ENCODE data around the gene RARB.

RARB gene

GRCh38 chr3:25619382-25619781 lies 191.3 kb downstream of the RARB start:
- no peak for DNase-seq

- no peak for DNase-seq
These were observed 192.4 kb downstream of the RARB start for GRCh38 chr3:25620493-25620892.

- no peak for DNase-seq
These were observed 193.0 kb downstream of the RARB start for GRCh38 chr3:25621087-25621486.

GRCh38 chr3:25631989-25632388 lies 203.9 kb downstream of the RARB start:
- DNase-seq: no peak

- no peak for DNase-seq
These were observed 205.9 kb downstream of the RARB start for GRCh38 chr3:25633919-25634318.

GRCh38 chr3:25635038-25635437 lies 207.0 kb downstream of the RARB start:
- no peak for DNase-seq

Data from NCI-H1694 (cell line).